Small intestine (tissue), 7 donors: ENCODE data around the gene JPH3. TPM values are rescaled to one million over a fixed set of nuclear protein-coding genes. Genes with fewer than 3 reads are reported as not detected.
"Not testable (repeated sequence)": the region's sequence is repeated elsewhere in the genome, so short reads cannot be mapped to it uniquely, and the experiment has no call there.

Experiments used
- DNase-seq, 2 donors: peaks; one replicate each; pipeline versions ENCODE4 v3.0.0 to v3.0.0-alpha.2; 2013
- FAIRE-seq: peaks from 2 replicates; lab custom pipeline; 2012; peaks lifted over from hg19 to GRCh38; lab: Jason Lieb, UNC
- H3K27ac ChIP-seq, 3 donors: one replicate each; pipeline ENCODE4 v1.5.1; 2013; ENCODE audit warnings: low read length in 2 of 3, mild to moderate bottlenecking in 2 of 3, control low read depth in 1 of 3, inconsistent platforms in 1 of 3, low read depth in 1 of 3, moderate library complexity in 1 of 3
- H3K27me3 ChIP-seq, 3 donors: one replicate each; pipeline ENCODE4 v1.6.1; 2013; ENCODE audit warnings: low read length in 3 of 3, inconsistent platforms in 1 of 3; ENCODE audit not compliant: control insufficient read depth in 3 of 3, insufficient read depth in 3 of 3
- H3K36me3 ChIP-seq, 3 donors: one replicate each; pipeline ENCODE4 v1.6.1; 2013; ENCODE audit warnings: low read length in 3 of 3, inconsistent platforms in 1 of 3, low read depth in 1 of 3, mild to moderate bottlenecking in 1 of 3, moderate library complexity in 1 of 3; ENCODE audit not compliant: control insufficient read depth in 3 of 3, insufficient read depth in 2 of 3
- H3K4me1 ChIP-seq, 3 donors: one replicate each; pipeline ENCODE4 v1.6.1; 2013; ENCODE audit warnings: low read length in 2 of 3, inconsistent platforms in 1 of 3, low read depth in 1 of 3, mild to moderate bottlenecking in 1 of 3, moderate library complexity in 1 of 3; ENCODE audit not compliant: control insufficient read depth in 3 of 3, insufficient read depth in 2 of 3
- H3K4me3 ChIP-seq, 3 donors: one replicate each; pipeline ENCODE4 v1.5.1; 2013; ENCODE audit warnings: low read length in 3 of 3, control low read depth in 1 of 3, inconsistent platforms in 1 of 3, low read depth in 1 of 3, mild to moderate bottlenecking in 1 of 3, moderate library complexity in 1 of 3
- H3K9me3 ChIP-seq, 2 donors: one replicate each; pipeline ENCODE4 v1.6.1; 2013; ENCODE audit warnings: low read depth in 1 of 2, low read length in 1 of 2; ENCODE audit not compliant: control insufficient read depth in 2 of 2, insufficient read depth in 1 of 2
- WGBS, 3 donors: extraction: QIAGEN DNeasy Blood & Tissue Kit; methylation state at CpG; one replicate each; pipeline ENCODE4 v1.1.7; 2013; 5-methylcytosine and 5-hydroxymethylcytosine counted together
- polyA plus RNA-seq, 4 donors: library from polyadenylated mRNA; stranded (reverse) in 3 of 4; unstranded in 1 of 4; fragments of 200-250 nt in 3 of 4; fragments of 120-200 nt in 1 of 4; gene quantifications; one replicate each; pipeline versions ENCODE4 v1.2.1 to v1.2.3, GENCODE V29; 2013
- donor health status: healthy with polysubstance abuse.
- donor health status: control.
- donor health status: control.
- donor health status: Bipolar disorder and iron deficiency.
- donor health status: healthy.

The JPH3 gene
- polyA plus RNA-seq, 4 donors = 0.22 to 2.4 TPM; not detected in 2

DNA sequence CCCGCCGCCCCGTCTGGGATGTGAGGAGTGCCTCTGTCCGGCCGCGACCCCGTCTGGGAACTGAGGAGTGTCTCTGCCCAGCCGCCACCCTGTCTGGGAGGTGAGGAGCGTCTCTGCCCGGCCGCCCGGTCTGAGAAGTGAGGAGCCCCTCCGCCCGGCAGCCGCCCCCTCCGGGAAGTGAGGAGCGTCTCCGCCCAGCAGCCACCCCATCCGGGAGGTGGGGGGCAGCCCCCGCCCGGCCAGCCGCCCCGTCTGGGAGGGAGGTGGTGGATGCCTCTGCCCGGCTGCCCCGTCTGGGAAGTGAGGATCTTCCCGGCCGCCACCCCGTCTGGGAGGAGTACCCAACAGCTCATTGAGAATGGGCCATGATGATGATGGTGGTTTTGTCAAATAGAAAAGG, 116.5 kb downstream of the JPH3 start:
- not testable (repeated sequence) for DNase-seq, FAIRE-seq, H3K4me1 ChIP-seq, H3K9me3 ChIP-seq, H3K4me3 ChIP-seq, H3K27ac ChIP-seq, H3K27me3 ChIP-seq
- peaks cover 0 to 65% (median 8%) of the 10 kb centered on the region in 3 donors for H3K36me3 ChIP-seq
- WGBS, 3 donors = 95 to 97% (median 95%) methylated on average over 23 to 28 of the region's 28 CpGs

GRCh38 chr16:87720446-87720845, 118.1 kb downstream of the JPH3 start:
- DNase-seq (no peak), FAIRE-seq (no peak)
- peaks cover 0 to 56% (median 8%) of the 10 kb centered on the region in 3 donors for H3K36me3 ChIP-seq
- H3K4me3 ChIP-seq = no peak overlapping the region
- 97 to 98% (median 97%) methylated on average over 24 of the region's 24 CpGs for WGBS, 3 donors
- H3K4me1 ChIP-seq = no peaks in the 10 kb centered on the region
- no peaks in the 10 kb centered on the region for H3K9me3 ChIP-seq
- H3K27ac ChIP-seq = no peak overlapping the region
- no peaks in the 10 kb centered on the region for H3K27me3 ChIP-seq

DNA sequence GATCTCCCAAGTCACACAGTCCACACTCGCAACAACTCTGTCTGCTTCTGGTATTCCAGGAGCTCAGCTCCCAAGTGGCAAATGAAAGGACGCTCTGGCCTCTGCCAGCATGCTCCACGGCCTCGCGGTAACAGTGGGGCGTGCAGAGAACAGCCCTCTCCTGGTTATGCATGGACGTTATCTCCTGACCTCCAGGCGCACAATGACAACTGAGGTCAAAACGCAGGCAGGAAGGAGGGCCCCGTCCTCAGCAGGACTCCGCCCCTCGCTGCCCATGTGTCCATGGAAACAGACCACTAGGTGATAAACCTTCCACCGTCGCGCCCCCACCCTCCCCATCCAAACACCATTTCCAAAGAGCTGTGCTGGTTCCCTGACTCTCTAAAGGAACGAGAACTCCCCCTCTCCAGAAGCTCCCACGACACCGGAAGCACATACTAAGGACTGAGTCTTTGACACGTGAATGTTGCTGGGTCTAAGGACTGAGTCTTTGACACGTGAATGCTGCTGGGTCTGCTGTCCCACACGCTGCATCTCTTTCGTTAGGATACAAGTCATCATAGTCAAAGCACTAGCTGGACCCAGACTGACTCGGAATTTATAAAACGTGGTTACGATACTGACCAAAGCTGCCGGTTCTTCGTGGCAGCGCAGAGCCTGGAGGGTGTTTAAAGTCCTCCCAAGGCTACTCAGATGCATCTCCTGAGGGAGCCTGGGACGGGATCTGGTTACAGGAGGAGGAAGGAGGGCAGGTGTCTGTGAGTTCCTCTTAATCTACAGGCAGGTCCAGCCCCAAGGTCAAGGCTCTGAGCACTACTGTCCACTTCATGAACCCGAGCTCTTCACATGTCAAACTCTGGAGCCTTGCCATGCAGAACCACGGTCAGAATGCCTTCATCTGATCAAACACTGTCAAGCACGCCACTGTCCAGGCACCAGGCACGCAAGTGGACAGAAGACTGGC, 119.6 kb downstream of the JPH3 start:
- 90 to 93% (median 91%) methylated on average over 33 of the region's 33 CpGs for WGBS, 3 donors
- H3K9me3 ChIP-seq = no peaks in the 10 kb centered on the region
- FAIRE-seq = no peak
- no peak for DNase-seq
- H3K4me1 ChIP-seq = no peaks in the 10 kb centered on the region
- no peak overlapping the region for H3K4me3 ChIP-seq
- H3K27ac ChIP-seq = no peak overlapping the region
- H3K27me3 ChIP-seq = no peaks in the 10 kb centered on the region
- H3K36me3 ChIP-seq = peaks cover 0 to 54% (median 8%) of the 10 kb centered on the region in 3 donors

DNA sequence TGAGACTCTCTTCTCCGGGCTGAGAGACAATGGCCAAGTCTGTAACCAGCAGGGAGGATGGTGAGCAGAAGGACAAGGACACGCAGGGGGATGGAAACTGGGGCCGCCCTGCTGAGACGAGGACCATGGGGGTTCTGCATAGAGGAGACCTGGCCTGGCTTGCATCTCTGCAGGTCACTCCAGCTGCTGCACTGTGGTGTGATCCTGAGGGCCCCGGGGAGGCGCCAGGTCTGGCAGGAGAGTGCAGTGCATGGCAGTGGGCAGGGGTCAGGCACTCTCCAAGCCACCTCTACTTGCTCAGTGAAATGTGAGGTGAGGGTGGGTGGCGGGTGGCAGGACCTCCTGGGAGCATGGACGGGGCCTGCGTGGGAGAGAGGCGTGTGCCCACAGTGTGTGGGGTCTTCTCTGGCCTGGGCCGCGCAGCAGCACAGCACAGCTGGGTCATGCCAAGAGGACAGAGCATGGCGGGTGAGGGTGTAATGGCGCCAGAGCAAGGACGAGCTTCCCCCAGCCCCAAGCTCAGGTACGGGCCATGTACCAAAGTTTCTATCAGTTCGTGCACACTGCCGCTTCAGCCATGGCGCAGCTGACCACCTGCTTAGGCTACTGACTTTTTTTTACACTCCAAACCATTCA, 120.4 kb downstream of the JPH3 start:
- 87 to 98% (median 98%) methylated on average over 16 to 19 of the region's 19 CpGs for WGBS, 3 donors
- H3K27me3 ChIP-seq = no peaks in the 10 kb centered on the region
- no peak overlapping the region for H3K4me3 ChIP-seq
- H3K27ac ChIP-seq = no peak overlapping the region
- DNase-seq (no peak), FAIRE-seq (no peak)
- no peaks in the 10 kb centered on the region for H3K4me1 ChIP-seq
- H3K9me3 ChIP-seq = no peaks in the 10 kb centered on the region
- H3K36me3 ChIP-seq = peaks cover 2 to 60% (median 10%) of the 10 kb centered on the region in 3 donors

DNA sequence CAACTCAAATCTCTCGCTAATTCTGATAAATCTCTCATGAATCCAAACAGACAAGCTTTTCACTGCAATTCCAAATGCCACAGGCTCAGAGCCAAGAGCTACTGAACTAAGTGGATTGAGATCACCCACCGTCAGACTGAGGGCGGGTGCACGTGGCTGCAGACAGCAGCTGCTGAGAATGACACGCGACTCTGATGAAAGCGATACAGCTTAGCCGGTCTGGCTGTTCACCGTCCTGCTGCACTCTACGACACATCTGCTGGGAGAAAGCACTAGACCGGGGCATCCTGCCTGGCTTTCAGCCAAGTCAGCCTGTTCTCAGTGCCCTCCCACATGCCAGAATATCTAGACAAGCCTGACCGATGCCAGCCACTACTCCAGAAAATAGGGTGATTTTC, 120.9 kb downstream of the JPH3 start:
- Histone ChIP-seq H3K9me3 (no peaks in the 10 kb centered on the region), H3K4me1 (no peaks in the 10 kb centered on the region), H3K4me3 (no peak overlapping the region), H3K27ac (no peak overlapping the region), H3K36me3 (peaks cover 3 to 61% (median 10%) of the 10 kb centered on the region in 3 donors), H3K27me3 (no peaks in the 10 kb centered on the region)
- 52 to 72% (median 72%) methylated on average over 12 of the region's 12 CpGs for WGBS, 3 donors
- FAIRE-seq (no peak), DNase-seq (peak; percentile 5 to 31)

GRCh38 chr16:87724490-87725291, 122.4 kb downstream of the JPH3 start:
- Histone ChIP-seq H3K36me3 (peaks cover 8 to 73% (median 15%) of the 10 kb centered on the region in 3 donors), H3K27me3 (no peaks in the 10 kb centered on the region), H3K4me1 (no peaks in the 10 kb centered on the region), H3K4me3 (no peak overlapping the region), H3K27ac (no peak overlapping the region), H3K9me3 (no peaks in the 10 kb centered on the region)
- FAIRE-seq (no peak), DNase-seq (no peak)
- WGBS, 3 donors = 85 to 89% (median 89%) methylated on average over 19 of the region's 19 CpGs

- Histone ChIP-seq H3K36me3 (peaks cover 8 to 71% (median 12%) of the 10 kb centered on the region in 3 donors), H3K27me3 (no peaks in the 10 kb centered on the region), H3K4me3 (no peak overlapping the region), H3K4me1 (no peaks in the 10 kb centered on the region), H3K27ac (no peak overlapping the region), H3K9me3 (no peaks in the 10 kb centered on the region)
- 88 to 94% (median 94%) methylated on average over 20 to 28 of the region's 28 CpGs for WGBS, 3 donors
- FAIRE-seq (no peak), DNase-seq (no peak)
Observed at GRCh38 chr16:87725596-87726235, 123.4 kb downstream of the JPH3 start.
